Right lobe of liver (tissue), 4 donors: ENCODE results near the gene NRAP.

Experiments used
- POLR2A ChIP-seq: fragments of 450-650 bp; IDR thresholded peaks from one replicate; pipeline ENCODE4 v1.6.1; 2017; ENCODE audit warnings: antibody characterized with exemption, mild to moderate bottlenecking
- TF ChIP-seq, protein P1 (sequence below), 4 donors: fragments of 200-600 bp in 3 of 4; fragments of 450-650 bp in 1 of 4; IDR thresholded peaks; one replicate each; pipeline versions ENCODE4 v1.5.1 to v1.8.0; 2016 to 2022; ENCODE audit warnings: antibody characterized with exemption in 4 of 4, mild to moderate bottlenecking in 2 of 4
- donor health status: DM: no; HTN: no; CAD: no.
- donor health status: DM: no; HTN: no; CAD: no.
- donor health status: DM: no; HTN: yes; CAD: no.

GRCh38 chr10:113621799-113622198 lies 42.0 kb downstream of the NRAP start:
- no peak for TF ChIP-seq POLR2A
- TF ChIP-seq, protein P1, sequence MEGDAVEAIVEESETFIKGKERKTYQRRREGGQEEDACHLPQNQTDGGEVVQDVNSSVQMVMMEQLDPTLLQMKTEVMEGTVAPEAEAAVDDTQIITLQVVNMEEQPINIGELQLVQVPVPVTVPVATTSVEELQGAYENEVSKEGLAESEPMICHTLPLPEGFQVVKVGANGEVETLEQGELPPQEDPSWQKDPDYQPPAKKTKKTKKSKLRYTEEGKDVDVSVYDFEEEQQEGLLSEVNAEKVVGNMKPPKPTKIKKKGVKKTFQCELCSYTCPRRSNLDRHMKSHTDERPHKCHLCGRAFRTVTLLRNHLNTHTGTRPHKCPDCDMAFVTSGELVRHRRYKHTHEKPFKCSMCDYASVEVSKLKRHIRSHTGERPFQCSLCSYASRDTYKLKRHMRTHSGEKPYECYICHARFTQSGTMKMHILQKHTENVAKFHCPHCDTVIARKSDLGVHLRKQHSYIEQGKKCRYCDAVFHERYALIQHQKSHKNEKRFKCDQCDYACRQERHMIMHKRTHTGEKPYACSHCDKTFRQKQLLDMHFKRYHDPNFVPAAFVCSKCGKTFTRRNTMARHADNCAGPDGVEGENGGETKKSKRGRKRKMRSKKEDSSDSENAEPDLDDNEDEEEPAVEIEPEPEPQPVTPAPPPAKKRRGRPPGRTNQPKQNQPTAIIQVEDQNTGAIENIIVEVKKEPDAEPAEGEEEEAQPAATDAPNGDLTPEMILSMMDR (IDR thresholded peaks at IDR 0.05): no peak
